DND-41 (cell line): ENCODE results near the gene ARL6IP5.

Source experiments
- ATAC-seq: fragments of 200-7000 bp; cut with Tn5 transposase; 3 replicates; pipeline ENCODE4 v1.9.1; 2021; ENCODE audit warnings: low read depth; ENCODE audit not compliant: insufficient read depth
- DNase-seq: peaks from one replicate; pipeline ENCODE4 v3.0.0-alpha.2; 2020
- H2AFZ ChIP-seq: 2 replicates; pipeline ENCODE4 v1.6.0; 2012; ENCODE audit warnings: low read depth, low read length
- H3K27ac ChIP-seq: 2 replicates; pipeline ENCODE4 v1.5.1; 2012; ENCODE audit warnings: low read length, inconsistent platforms
- H3K27me3 ChIP-seq: fragments of 200-600 bp; sonication (generic); 2 replicates; pipeline ENCODE4 v1.6.0; 2012; ENCODE audit warnings: low read length, mild to moderate bottlenecking, inconsistent platforms; ENCODE audit not compliant: insufficient read depth, poor library complexity
- H3K36me3 ChIP-seq: 2 replicates; pipeline ENCODE4 v1.5.1; 2012; ENCODE audit warnings: low read length, inconsistent platforms; ENCODE audit not compliant: insufficient read depth
- H3K4me1 ChIP-seq: 2 replicates; pipeline ENCODE4 v1.5.1; 2012; ENCODE audit warnings: mild to moderate bottlenecking, low read length; ENCODE audit not compliant: insufficient read depth
- H3K4me2 ChIP-seq: 2 replicates; pipeline ENCODE4 v1.6.0; 2012; ENCODE audit warnings: mild to moderate bottlenecking, moderate library complexity, low read length, inconsistent platforms; ENCODE audit not compliant: insufficient read depth
- H3K4me3 ChIP-seq, 2 experiments: fragments of 200-600 bp in 1 of 2; shearing (Covaris generic) in 1 of 2; 2 replicates each; pipeline ENCODE4 v1.5.1; 2012 to 2016; ENCODE audit warnings: inconsistent platforms in 2 of 2, low read length in 2 of 2, mild to moderate bottlenecking in 2 of 2, low read depth in 1 of 2, moderate library complexity in 1 of 2
- H3K79me2 ChIP-seq: 2 replicates; pipeline ENCODE4 v1.6.0; 2012; ENCODE audit warnings: low read length, inconsistent platforms; ENCODE audit not compliant: insufficient read depth
- H3K9ac ChIP-seq: 2 replicates; pipeline ENCODE4 v1.6.0; 2012; ENCODE audit warnings: low read depth, mild to moderate bottlenecking, inconsistent platforms, low read length, moderate library complexity
- H3K9me3 ChIP-seq: 2 replicates; pipeline ENCODE4 v1.5.1; 2012; ENCODE audit warnings: low read length, moderate library complexity, mild to moderate bottlenecking, inconsistent platforms; ENCODE audit not compliant: insufficient read depth, severe bottlenecking
- H4K20me1 ChIP-seq: 2 replicates; pipeline ENCODE4 v1.6.0; 2012; ENCODE audit warnings: low read length; ENCODE audit not compliant: insufficient read depth
- CTCF ChIP-seq: IDR thresholded peaks from 2 replicates; pipeline ENCODE4 v1.5.1; 2012; ENCODE audit warnings: borderline replicate concordance, low read length, moderate library complexity, mild to moderate bottlenecking; ENCODE audit not compliant: poor library complexity, severe bottlenecking; ENCODE audit errors: extremely low read depth
- EZH2 ChIP-seq: IDR thresholded peaks from 3 replicates; pipeline ENCODE4 v1.6.1; 2012; ENCODE audit warnings: borderline replicate concordance, low read depth, mild to moderate bottlenecking, moderate library complexity, low read length, inconsistent platforms; ENCODE audit not compliant: severe bottlenecking

Gene ARL6IP5

DNA sequence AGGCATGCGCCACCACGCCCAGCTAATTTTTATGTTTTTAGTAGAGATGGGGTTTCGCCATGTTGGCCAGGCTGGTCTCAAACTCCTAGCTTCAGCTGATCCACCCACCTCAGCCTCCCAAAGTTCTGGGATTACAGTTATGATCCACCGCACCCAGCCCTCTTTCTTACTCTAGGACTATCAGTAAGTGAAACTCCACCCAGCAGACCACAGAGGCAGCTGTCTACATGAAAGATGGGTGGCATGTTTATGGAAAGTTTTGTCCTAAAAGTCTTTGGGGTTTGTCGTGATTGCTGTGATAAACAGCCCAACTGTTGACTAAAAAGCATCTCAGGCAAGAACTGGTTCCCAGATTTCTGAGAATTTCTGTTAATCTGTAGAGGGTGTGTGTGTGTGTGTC, 10.9 kb downstream of the ARL6IP5 start:
- H3K4me3 ChIP-seq = no peak overlapping the region
- H3K27me3 ChIP-seq = no peaks in the 10 kb centered on the region
- TF ChIP-seq CTCF (no peak), EZH2 (no peak)
- no peak overlapping the region for H3K27ac ChIP-seq
- peaks cover 76% of the 10 kb centered on the region for H3K79me2 ChIP-seq
- no peak overlapping the region for H3K4me2 ChIP-seq
- ATAC-seq (no peak), DNase-seq (no peak)
- H4K20me1 ChIP-seq = peaks cover 3% of the 10 kb centered on the region; the same call in 1 of the 2 replicates
- no peak overlapping the region for H3K9ac ChIP-seq
- no peaks in the 10 kb centered on the region for H3K9me3 ChIP-seq
- H2AFZ ChIP-seq = no peak overlapping the region
- peaks cover 35% of the 10 kb centered on the region for H3K4me1 ChIP-seq
- H3K36me3 ChIP-seq = peaks cover 34% of the 10 kb centered on the region

GRCh38 chr3:69096299-69096698, 11.6 kb downstream of the ARL6IP5 start:
- H3K4me2 ChIP-seq = no peak overlapping the region
- peaks cover 73% of the 10 kb centered on the region for H3K79me2 ChIP-seq
- H3K4me1 ChIP-seq = peaks cover 29% of the 10 kb centered on the region
- H3K36me3 ChIP-seq = peaks cover 36% of the 10 kb centered on the region
- DNase-seq = no peak
- no peaks in the 10 kb centered on the region for H3K9me3 ChIP-seq
- no peak overlapping the region for H3K4me3 ChIP-seq
- no peak overlapping the region for H3K27ac ChIP-seq
- H3K27me3 ChIP-seq = no peaks in the 10 kb centered on the region
- ATAC-seq = no peak
- TF ChIP-seq EZH2 = no peak
- TF ChIP-seq CTCF = no peak
- H3K9ac ChIP-seq = no peak overlapping the region
- peaks cover 3% of the 10 kb centered on the region; the same call in 1 of the 2 replicates for H4K20me1 ChIP-seq
- no peak overlapping the region for H2AFZ ChIP-seq

- H3K9me3 ChIP-seq = no peaks in the 10 kb centered on the region
- no peak overlapping the region for H2AFZ ChIP-seq
- peaks cover 49% of the 10 kb centered on the region for H3K36me3 ChIP-seq
- peaks cover 66% of the 10 kb centered on the region for H3K79me2 ChIP-seq
- ATAC-seq = no peak
- peaks cover 16% of the 10 kb centered on the region for H3K4me1 ChIP-seq
- no peak overlapping the region for H3K9ac ChIP-seq
- TF ChIP-seq EZH2 (no peak), CTCF (no peak)
- DNase-seq = no peak
- H3K27me3 ChIP-seq = no peaks in the 10 kb centered on the region
- no peak overlapping the region for H3K4me2 ChIP-seq
- peaks cover 3% of the 10 kb centered on the region; the same call in 1 of the 2 replicates for H4K20me1 ChIP-seq
- no peak overlapping the region for H3K27ac ChIP-seq
- H3K4me3 ChIP-seq = no peak overlapping the region
Measured at GRCh38 chr3:69097407-69098086, 12.8 kb downstream of the ARL6IP5 start.
